Measurements from ENCODE around the gene PHOSPHO1.

The PHOSPHO1 gene

DNA sequence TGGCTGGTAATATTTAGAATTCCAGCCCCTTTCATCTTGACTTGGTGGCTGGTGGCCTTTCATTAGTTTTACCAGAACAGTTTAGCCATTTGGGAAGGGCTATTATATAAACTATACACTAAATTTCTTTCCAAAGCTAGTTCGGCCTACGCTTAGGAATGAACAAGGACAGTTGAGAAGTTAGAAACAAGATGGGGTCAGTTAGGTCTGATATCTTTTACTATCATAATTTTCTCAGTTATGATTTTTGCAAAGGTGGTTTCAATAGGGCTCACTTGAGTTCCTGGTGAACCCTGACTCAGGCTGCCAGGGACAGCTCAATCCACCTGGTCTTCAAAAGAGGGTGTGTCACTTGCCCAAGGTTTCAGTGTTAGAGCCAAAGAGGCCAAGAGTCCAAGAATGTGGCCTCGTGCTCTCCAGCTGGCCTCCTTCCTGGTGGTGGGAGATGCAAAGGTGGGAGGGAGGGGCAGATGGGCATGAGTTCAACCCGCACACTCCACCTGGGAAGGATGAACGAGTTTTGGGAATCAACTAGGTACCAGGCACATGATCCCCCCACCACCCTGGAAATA, 4.0 kb upstream of the PHOSPHO1 start:
- Mint-ChIP-seq H3K36me3 (ENCODE audit: low read depth) (peaks cover 5% of the 10 kb centered on the region), H3K4me3 (no peak overlapping the region), H3K27ac (peak overlapping the region; percentile 32), H3K9me3 (no peaks in the 10 kb centered on the region), H3K4me1 (ENCODE audit: low read depth) (peaks cover 36% of the 10 kb centered on the region), H3K27me3 (peaks cover 27% of the 10 kb centered on the region)
- intact Hi-C loops (cut with micrococcal nuclease): no loop called here

GRCh38 chr17:49231563-49231894, 942 bp upstream of the PHOSPHO1 start:
- intact Hi-C loops (cut with micrococcal nuclease): no loop called here
- no peaks in the 10 kb centered on the region for H3K9me3 Mint-ChIP-seq
- no peak overlapping the region for H3K27ac Mint-ChIP-seq
- peaks cover 48% of the 10 kb centered on the region for H3K4me1 Mint-ChIP-seq (ENCODE audit: low read depth)
- peaks cover 47% of the 10 kb centered on the region for H3K27me3 Mint-ChIP-seq
- H3K36me3 Mint-ChIP-seq (ENCODE audit: low read depth): peaks cover 5% of the 10 kb centered on the region
- H3K4me3 Mint-ChIP-seq: no peak overlapping the region

- Mint-ChIP-seq H3K27ac (peak overlapping the region; percentile 66), H3K9me3 (no peaks in the 10 kb centered on the region), H3K36me3 (ENCODE audit: low read depth) (peaks cover 5% of the 10 kb centered on the region), H3K4me3 (peak overlapping the region; percentile 83), H3K27me3 (peaks cover 62% of the 10 kb centered on the region), H3K4me1 (ENCODE audit: low read depth) (peaks cover 38% of the 10 kb centered on the region)
- intact Hi-C loops (cut with micrococcal nuclease): no loop called here
Measured at GRCh38 chr17:49229805-49230600, 584 bp downstream of the PHOSPHO1 start.

DNA sequence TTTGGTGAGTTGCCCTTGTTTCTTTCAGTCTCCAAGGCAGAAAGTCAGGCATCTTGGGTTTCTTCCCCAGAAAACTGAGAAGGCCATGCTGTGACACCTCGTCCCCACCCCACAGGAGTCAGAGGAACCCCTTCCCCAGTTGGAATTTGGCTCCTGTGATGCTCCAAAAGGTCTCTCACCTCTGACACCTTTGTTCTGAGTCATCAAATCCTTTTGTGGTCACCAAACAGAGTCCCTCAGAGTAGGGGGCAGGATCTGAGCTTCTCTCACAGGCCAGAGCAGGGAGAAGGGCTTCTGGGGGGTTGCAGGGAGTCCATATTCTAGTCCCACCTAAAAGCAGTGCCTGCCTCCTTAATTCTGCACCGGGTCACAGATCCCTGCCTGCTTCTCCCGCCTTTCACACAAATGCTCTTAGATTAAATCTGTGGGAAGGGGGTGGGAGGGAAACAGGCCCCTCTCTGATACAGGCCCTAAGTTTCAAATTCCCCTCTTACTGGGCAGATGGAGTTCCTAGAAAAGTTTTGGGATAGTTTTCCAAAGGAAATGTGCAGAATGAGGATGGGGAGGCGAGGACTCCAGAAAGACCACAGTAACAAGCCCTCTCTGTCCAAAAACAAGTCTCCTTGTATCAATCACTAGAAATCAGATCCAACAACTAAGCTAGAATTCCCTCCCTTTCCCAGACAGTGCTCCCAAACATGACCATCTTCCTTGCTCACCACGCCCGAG, 1.3 kb downstream of the PHOSPHO1 start:
- H3K27me3 Mint-ChIP-seq: peaks cover 70% of the 10 kb centered on the region
- no peak overlapping the region for H3K27ac Mint-ChIP-seq
- no peaks in the 10 kb centered on the region for H3K9me3 Mint-ChIP-seq
- peak overlapping the region; percentile 83 for H3K4me3 Mint-ChIP-seq
- intact Hi-C loops (cut with micrococcal nuclease): no loop called here
- H3K36me3 Mint-ChIP-seq (ENCODE audit: low read depth): peaks cover 5% of the 10 kb centered on the region
- peaks cover 40% of the 10 kb centered on the region for H3K4me1 Mint-ChIP-seq (ENCODE audit: low read depth)

GRCh38 chr17:49227436-49228261, 2.9 kb downstream of the PHOSPHO1 start:
- no peak overlapping the region for H3K27ac Mint-ChIP-seq
- H3K4me3 Mint-ChIP-seq: no peak overlapping the region
- intact Hi-C loops (cut with micrococcal nuclease): loop anchor here (1.0 kb wide), 1 partner anchor 47 kb away; no protein-coding TSS in a partner anchor
- peaks cover 55% of the 10 kb centered on the region for H3K4me1 Mint-ChIP-seq (ENCODE audit: low read depth)
- H3K36me3 Mint-ChIP-seq (ENCODE audit: low read depth): peaks cover 5% of the 10 kb centered on the region
- no peaks in the 10 kb centered on the region for H3K9me3 Mint-ChIP-seq
- H3K27me3 Mint-ChIP-seq: peaks cover 80% of the 10 kb centered on the region

DNA sequence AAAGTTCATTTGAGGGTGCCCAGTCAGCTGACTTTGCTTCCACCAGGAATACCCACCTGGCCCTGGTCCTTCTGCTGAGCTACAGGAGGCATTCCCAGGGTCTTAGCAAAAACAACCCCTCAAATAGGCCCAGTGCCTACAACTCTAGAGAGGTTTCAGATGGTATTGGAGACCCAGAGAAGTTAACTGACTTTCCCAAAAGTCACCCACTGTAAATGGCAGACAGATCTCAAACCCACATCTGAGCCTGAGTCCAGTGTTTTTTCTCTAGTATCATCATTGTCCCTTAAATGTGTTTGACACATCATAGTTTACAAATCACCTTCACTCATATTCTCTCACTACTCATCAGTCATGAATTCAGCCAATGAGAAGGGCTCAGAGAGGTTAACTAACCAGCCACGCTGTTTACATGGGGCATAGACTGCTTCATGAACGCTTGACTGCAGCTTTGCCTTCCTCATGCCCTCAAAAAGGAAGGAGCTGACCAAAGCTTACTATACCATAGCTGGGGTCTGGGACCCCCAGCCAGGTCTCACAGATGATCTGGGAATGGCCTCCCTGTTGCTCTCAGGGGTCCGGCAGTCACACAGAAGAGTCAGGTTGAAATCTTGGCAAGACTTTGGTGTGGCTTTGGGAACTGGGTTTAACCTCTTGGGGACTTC, 3.7 kb downstream of the PHOSPHO1 start:
- intact Hi-C loops (cut with micrococcal nuclease): loop anchor here (1.0 kb wide), 1 partner anchor 47 kb away; no protein-coding TSS in a partner anchor
- Mint-ChIP-seq H3K27ac (no peak overlapping the region), H3K36me3 (ENCODE audit: low read depth) (peaks cover 5% of the 10 kb centered on the region), H3K4me1 (ENCODE audit: low read depth) (peaks cover 59% of the 10 kb centered on the region), H3K9me3 (no peaks in the 10 kb centered on the region), H3K27me3 (peaks cover 79% of the 10 kb centered on the region), H3K4me3 (no peak overlapping the region)

GRCh38 chr17:49225554-49226236, 4.9 kb downstream of the PHOSPHO1 start:
- intact Hi-C loops (cut with micrococcal nuclease): no loop called here
- H3K27me3 Mint-ChIP-seq: peaks cover 69% of the 10 kb centered on the region
- peaks cover 4% of the 10 kb centered on the region for H3K36me3 Mint-ChIP-seq (ENCODE audit: low read depth)
- peaks cover 54% of the 10 kb centered on the region for H3K4me1 Mint-ChIP-seq (ENCODE audit: low read depth)
- no peaks in the 10 kb centered on the region for H3K9me3 Mint-ChIP-seq
- no peak overlapping the region for H3K27ac Mint-ChIP-seq
- no peak overlapping the region for H3K4me3 Mint-ChIP-seq

GRCh38 chr17:49224997-49225337, 5.6 kb downstream of the PHOSPHO1 start:
- Mint-ChIP-seq H3K27me3 (peaks cover 62% of the 10 kb centered on the region), H3K4me3 (peak overlapping the region; percentile 66), H3K27ac (no peak overlapping the region), H3K4me1 (ENCODE audit: low read depth) (peaks cover 53% of the 10 kb centered on the region), H3K9me3 (no peaks in the 10 kb centered on the region), H3K36me3 (ENCODE audit: low read depth) (no peaks in the 10 kb centered on the region)
- intact Hi-C loops (cut with micrococcal nuclease): no loop called here

- peaks cover 54% of the 10 kb centered on the region for H3K4me1 Mint-ChIP-seq (ENCODE audit: low read depth)
- H3K9me3 Mint-ChIP-seq: no peaks in the 10 kb centered on the region
- peak overlapping the region; percentile 66 for H3K4me3 Mint-ChIP-seq
- peaks cover 57% of the 10 kb centered on the region for H3K27me3 Mint-ChIP-seq
- H3K27ac Mint-ChIP-seq: peak overlapping the region; percentile 67
- intact Hi-C loops (cut with micrococcal nuclease): no loop called here
- no peaks in the 10 kb centered on the region for H3K36me3 Mint-ChIP-seq (ENCODE audit: low read depth)
Measured at GRCh38 chr17:49224198-49224996, 6.2 kb downstream of the PHOSPHO1 start.

DNA sequence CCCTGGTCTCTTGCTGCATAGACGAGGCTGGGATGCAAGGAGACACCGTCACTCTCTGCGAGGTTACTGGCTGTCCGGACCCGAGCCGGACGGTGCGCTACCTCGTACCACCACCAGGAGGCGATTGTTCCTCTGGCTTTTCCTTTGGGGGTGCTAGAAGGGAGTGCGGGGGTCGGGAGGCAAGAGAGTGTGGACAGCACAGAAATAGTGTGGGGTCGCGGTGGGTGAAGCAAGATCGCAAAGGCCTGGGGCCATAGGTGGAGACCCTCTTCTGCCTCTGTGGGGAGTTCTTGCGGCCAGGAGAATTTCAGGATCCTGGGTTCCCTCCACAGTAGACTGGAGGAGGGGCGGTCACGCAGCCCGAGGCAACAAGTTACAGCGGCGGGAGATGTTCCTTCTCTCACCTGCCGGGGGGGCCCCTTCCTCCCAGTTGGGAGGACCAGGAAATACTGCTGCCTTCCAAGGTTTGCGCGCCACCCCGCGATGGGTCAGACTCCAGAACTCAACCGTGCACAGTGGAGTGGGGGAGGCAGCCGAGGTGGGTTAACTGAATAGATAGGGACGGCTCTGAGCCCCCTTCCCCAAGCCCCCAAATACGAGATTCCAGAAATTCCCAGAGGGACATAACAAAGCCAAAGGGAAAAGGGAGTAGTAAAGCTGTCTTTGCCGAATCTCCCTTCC, 6.9 kb downstream of the PHOSPHO1 start:
- Mint-ChIP-seq H3K36me3 (ENCODE audit: low read depth) (no peaks in the 10 kb centered on the region), H3K9me3 (no peaks in the 10 kb centered on the region), H3K4me1 (ENCODE audit: low read depth) (peaks cover 60% of the 10 kb centered on the region), H3K4me3 (peak overlapping the region; percentile 66), H3K27ac (peak overlapping the region; percentile 67), H3K27me3 (peaks cover 51% of the 10 kb centered on the region)
- intact Hi-C loops (cut with micrococcal nuclease): no loop called here

GRCh38 chr17:49223168-49223516, 7.4 kb downstream of the PHOSPHO1 start:
- H3K36me3 Mint-ChIP-seq (ENCODE audit: low read depth): no peaks in the 10 kb centered on the region
- H3K27ac Mint-ChIP-seq: peak overlapping the region; percentile 40
- H3K4me1 Mint-ChIP-seq (ENCODE audit: low read depth): peaks cover 62% of the 10 kb centered on the region
- no peaks in the 10 kb centered on the region for H3K9me3 Mint-ChIP-seq
- H3K4me3 Mint-ChIP-seq: peak overlapping the region; percentile 66
- intact Hi-C loops (cut with micrococcal nuclease): no loop called here
- peaks cover 47% of the 10 kb centered on the region for H3K27me3 Mint-ChIP-seq

DNA sequence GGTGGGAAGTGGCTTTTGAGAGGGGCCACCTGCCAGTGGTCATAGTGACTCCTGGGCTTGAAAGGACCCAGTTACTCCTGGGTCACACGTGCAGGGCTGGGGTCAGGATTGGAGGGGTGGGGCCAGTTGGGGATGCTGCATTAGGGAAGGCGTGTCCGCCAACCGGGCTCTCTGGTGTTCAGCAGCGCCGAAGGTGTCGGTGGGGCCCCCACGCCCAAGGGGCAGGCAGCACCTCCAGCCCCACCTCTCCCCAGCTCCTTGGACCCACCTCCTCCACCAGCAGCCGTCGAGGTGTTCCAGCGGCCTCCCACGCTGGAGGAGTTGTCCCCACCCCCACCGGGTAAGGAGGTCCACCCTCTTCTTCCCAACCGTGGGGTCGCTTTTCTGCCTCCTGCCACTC, 10.6 kb downstream of the PHOSPHO1 start:
- Mint-ChIP-seq H3K27ac (peak overlapping the region; percentile 85), H3K36me3 (ENCODE audit: low read depth) (no peaks in the 10 kb centered on the region), H3K4me3 (no peak overlapping the region), H3K27me3 (peaks cover 21% of the 10 kb centered on the region), H3K9me3 (no peaks in the 10 kb centered on the region), H3K4me1 (ENCODE audit: low read depth) (peaks cover 79% of the 10 kb centered on the region)
- intact Hi-C loops (cut with micrococcal nuclease): loop anchor here (2.0 kb wide), 1 partner anchor 27 kb away; no protein-coding TSS in a partner anchor

All from dendritic cell treated with granulocyte-macrophage colony-stimulating factor and Interleukin-4, amounts not matched to agents 40 ng/mL and 50 ng/mL, for 4 days (primary cell).